Suprapubic skin (tissue), 3 donors: ENCODE measurements around the gene CCDC78.
"Not testable (repeated sequence)": the region's sequence is repeated elsewhere in the genome, so short reads cannot be mapped to it uniquely, and the experiment has no call there.

Experiments used
- CTCF ChIP-seq, 2 donors: fragments of 200-600 bp in 1 of 2; fragments of 450-650 bp in 1 of 2; sonication (generic) in 1 of 2; IDR thresholded peaks; one replicate each; pipeline ENCODE4 v1.5.1; 2016 to 2019; ENCODE audit warnings: antibody characterized with exemption in 2 of 2, mild to moderate bottlenecking in 1 of 2, moderate library complexity in 1 of 2
- POLR2A ChIP-seq, 2 donors: fragments of 450-650 bp; IDR thresholded peaks; one replicate each; pipeline ENCODE4 v1.6.1; 2017; ENCODE audit warnings: antibody characterized with exemption in 2 of 2, mild to moderate bottlenecking in 2 of 2, moderate library complexity in 2 of 2

GRCh38 chr16:691242-691641, 35.0 kb downstream of the CCDC78 start:
- not testable (repeated sequence) for TF ChIP-seq CTCF, POLR2A (IDR thresholded peaks at IDR 0.05)
